B cell (primary cell): Measurements from ENCODE around the gene MPST. TPM values are rescaled to one million over a fixed set of nuclear protein-coding genes. Genes with fewer than 3 reads are reported as not detected.

Source experiments
- polyA plus RNA-seq: library from polyadenylated mRNA; depleted of rRNA; stranded (reverse); fragments of >200 nt; gene quantifications from 2 replicates; pipeline ENCODE4 v1.2.3, GENCODE V29; 2012
- small RNA-seq: library from RNA; depleted of rRNA; stranded (forward); fragments of <200 nt; gene quantifications from one replicate; pipeline ENCODE3, GENCODE V24; 2012; ENCODE audit warnings: low replicate concordance, low read depth; ENCODE audit not compliant: insufficient read length
- total RNA-seq, 2 donors: library from RNA; stranded (reverse); fragments of 120-200 nt in 1 of 2; gene quantifications; 1 replicate in 1 of 2; 2 replicates in 1 of 2; pipeline versions ENCODE4 v1.2.3 to v1.2.4, GENCODE V29; 2013 to 2022

MPST gene
- total and polyA plus RNA-seq, 2 donors (not counting 1 experiment from before 2014, with no cell fraction given) = 11.2 to 17.7 TPM

Small RNA genes within 50 kb of the gene (small RNA-seq; reads per million reads assigned to genes)
- gene RF00019 = not detected

Other genes starting within 250 kb of the MPST start
- 40.3 and 42.8 TPM in 2 replicates for gene IFT27, start 243.6 kb upstream of the MPST start, total RNA-seq
- 17.1 and 21.5 TPM in 2 replicates for gene IFT27, start 243.6 kb upstream of the MPST start, polyA plus RNA-seq
- not detected in 2 replicates for gene PVALB, start 202.7 kb upstream of the MPST start, total RNA-seq
- gene PVALB, start 202.7 kb upstream of the MPST start, polyA plus RNA-seq = not detected in 2 replicates
- gene NCF4, start 158.7 kb upstream of the MPST start, total RNA-seq = 117 and 118 TPM in 2 replicates
- 132 and 175 TPM in 2 replicates for gene NCF4, start 158.7 kb upstream of the MPST start, polyA plus RNA-seq
- gene CSF2RB, start 106.1 kb upstream of the MPST start, total RNA-seq = 39.7 and 41.2 TPM in 2 replicates
- gene CSF2RB, start 106.1 kb upstream of the MPST start, polyA plus RNA-seq = 22.0 and 30.4 TPM in 2 replicates
- 5.9 and 6.2 TPM in 2 replicates for gene TST, start 295 bp upstream of the MPST start, total RNA-seq
- gene TST, start 295 bp upstream of the MPST start, polyA plus RNA-seq = 1.4 TPM in 2 replicates
- 40.0 and 41.3 TPM in 2 replicates for gene KCTD17, start 32.0 kb downstream of the MPST start, total RNA-seq
- 19.9 and 29.0 TPM in 2 replicates for gene KCTD17, start 32.0 kb downstream of the MPST start, polyA plus RNA-seq
- gene TMPRSS6, start 90.0 kb downstream of the MPST start, total RNA-seq = 0.15 TPM in 1 of 2 replicates, not detected in the other
- gene TMPRSS6, start 90.0 kb downstream of the MPST start, polyA plus RNA-seq = 0.03 TPM in 1 of 2 replicates, not detected in the other
- 2.4 and 2.5 TPM in 2 replicates for gene IL2RB, start 130.2 kb downstream of the MPST start, total RNA-seq
- 2.0 and 4.1 TPM in 2 replicates for gene IL2RB, start 130.2 kb downstream of the MPST start, polyA plus RNA-seq
- 18.3 and 18.5 TPM in 2 replicates for gene C1QTNF6, start 168.5 kb downstream of the MPST start, total RNA-seq
- gene C1QTNF6, start 168.5 kb downstream of the MPST start, polyA plus RNA-seq = 30.3 and 33.9 TPM in 2 replicates
- 0.24 and 0.64 TPM in 2 replicates for gene SSTR3, start 192.7 kb downstream of the MPST start, total RNA-seq
- 0.98 and 3.3 TPM in 2 replicates for gene SSTR3, start 192.7 kb downstream of the MPST start, polyA plus RNA-seq
- 249 and 273 TPM in 2 replicates for gene RAC2, start 224.5 kb downstream of the MPST start, total RNA-seq
- 621 and 776 TPM in 2 replicates for gene RAC2, start 224.5 kb downstream of the MPST start, polyA plus RNA-seq